Keratinocyte (primary cell): ENCODE data around the gene PRKCI. TPM values are rescaled to one million over a fixed set of nuclear protein-coding genes. Genes with fewer than 3 reads are reported as not detected.

Experiments
- DNase-seq: peaks from one replicate; pipeline ENCODE4 v3.0.0-alpha.2; 2011; ENCODE audit warnings: low read depth, missing footprints, low spot score
- FAIRE-seq: peaks from 2 replicates; lab custom pipeline; 2011; peaks lifted over from hg19 to GRCh38; lab: Jason Lieb, UNC
- H2AFZ ChIP-seq: 2 replicates; pipeline ENCODE4 v1.6.0; 2012; ENCODE audit warnings: low read length, control low read depth, inconsistent platforms; ENCODE audit not compliant: control insufficient read depth
- H3K27ac ChIP-seq: 2 replicates; pipeline ENCODE4 v1.5.1; 2011; ENCODE audit warnings: low read length; ENCODE audit not compliant: control insufficient read depth, insufficient read depth
- H3K27me3 ChIP-seq: 3 replicates; pipeline ENCODE4 v1.6.0; 2011; ENCODE audit warnings: low read length; ENCODE audit not compliant: control insufficient read depth, insufficient read depth; ENCODE audit errors: extremely low read depth
- H3K36me3 ChIP-seq, 2 experiments: 2 replicates in 1 of 2; 3 replicates in 1 of 2; pipeline ENCODE4 v1.5.1; 2011; ENCODE audit warnings: low read length in 2 of 2, mild to moderate bottlenecking in 1 of 2; ENCODE audit not compliant: control insufficient read depth in 2 of 2, insufficient read depth in 2 of 2; ENCODE audit errors: extremely low read depth in 1 of 2
- H3K4me1 ChIP-seq: 3 replicates; pipeline ENCODE4 v1.5.1; 2011; ENCODE audit warnings: low read length; ENCODE audit not compliant: control insufficient read depth, insufficient read depth; ENCODE audit errors: extremely low read depth
- H3K4me2 ChIP-seq: 3 replicates; pipeline ENCODE4 v1.6.0; 2011; ENCODE audit warnings: low read depth, low read length; ENCODE audit not compliant: control insufficient read depth, insufficient read depth; ENCODE audit errors: extremely low read depth
- H3K4me3 ChIP-seq, 3 experiments: fragments of 200-600 bp in 1 of 3; sonication (generic) in 1 of 3; 2 replicates in 2 of 3; 3 replicates in 1 of 3; pipeline ENCODE4 v1.5.1; 2011 to 2016; ENCODE audit warnings: low read length in 3 of 3, mild to moderate bottlenecking in 3 of 3, control low read depth in 2 of 3, inconsistent platforms in 1 of 3, low read depth in 1 of 3, mixed read lengths in 1 of 3, mixed run types in 1 of 3, moderate library complexity in 1 of 3; ENCODE audit not compliant: control insufficient read depth in 2 of 3, insufficient read depth in 2 of 3; ENCODE audit errors: extremely low read depth in 1 of 3
- H3K79me2 ChIP-seq: 2 replicates; pipeline ENCODE4 v1.6.0; 2012; ENCODE audit warnings: low read length; ENCODE audit not compliant: control insufficient read depth, insufficient read depth
- H3K9ac ChIP-seq: 3 replicates; pipeline ENCODE4 v1.6.0; 2011; ENCODE audit warnings: low read length; ENCODE audit not compliant: control insufficient read depth, insufficient read depth; ENCODE audit errors: extremely low read depth
- H3K9me1 ChIP-seq: 3 replicates; pipeline ENCODE4 v1.6.0; 2011; ENCODE audit warnings: low read length; ENCODE audit not compliant: control insufficient read depth, insufficient read depth; ENCODE audit errors: extremely low read depth
- H3K9me3 ChIP-seq: 2 replicates; pipeline ENCODE4 v1.5.1; 2012; ENCODE audit warnings: low read depth, low read length; ENCODE audit not compliant: control insufficient read depth
- H4K20me1 ChIP-seq: 3 replicates; pipeline ENCODE4 v1.6.0; 2011; ENCODE audit warnings: low read length; ENCODE audit not compliant: control insufficient read depth, insufficient read depth; ENCODE audit errors: extremely low read depth
- EZH2 ChIP-seq: IDR thresholded peaks from one replicate; pipeline ENCODE4 v1.6.1; 2012; ENCODE audit warnings: inconsistent platforms, mild to moderate bottlenecking, low read length, moderate library complexity
- dilution Hi-C: fragments of 300-500 bp; cut with MboI; formaldehyde crosslinking; loops from one replicate; pipeline ENCODE4 v1.7.0; 2020; ENCODE audit warnings: low sequenced_read_pairs; ENCODE audit not compliant: extremely low pct_ligation_motif_present
- polyA plus RNA-seq, 5 experiments: library from polyadenylated mRNA; depleted of rRNA in 3 of 5; stranded (reverse) in 3 of 5; stranded (forward) in 1 of 5; unstranded in 1 of 5; fragments of >200 nt; gene quantifications; 1 replicate in 1 of 5; 2 replicates in 3 of 5; 3 replicates in 1 of 5; pipeline versions ENCODE4 v1.2.1 to v1.2.3, GENCODE V29; 2011 to 2012; ENCODE audit warnings: missing spikeins in 2 of 5, low read depth in 1 of 5, low replicate concordance in 1 of 5
- TF ChIP-seq, protein P1 (sequence below), 3 experiments: IDR thresholded peaks in 1 of 3; conservative IDR thresholded peaks in 1 of 3; optimal IDR thresholded peaks in 1 of 3; 2 replicates in 2 of 3; 3 replicates in 1 of 3; pipeline versions ENCODE3 to v1.5.1; 2011; ENCODE audit warnings: low read length in 3 of 3, mild to moderate bottlenecking in 3 of 3, moderate library complexity in 2 of 3, control low read depth in 1 of 3, inconsistent platforms in 1 of 3; ENCODE audit not compliant: insufficient read depth in 2 of 3; ENCODE audit errors: extremely low read depth in 1 of 3

PRKCI gene
- polyA plus RNA-seq, 1 donor (not counting 4 experiments of a cell fraction or from before 2014, with no cell fraction given): 53.5 TPM

DNA sequence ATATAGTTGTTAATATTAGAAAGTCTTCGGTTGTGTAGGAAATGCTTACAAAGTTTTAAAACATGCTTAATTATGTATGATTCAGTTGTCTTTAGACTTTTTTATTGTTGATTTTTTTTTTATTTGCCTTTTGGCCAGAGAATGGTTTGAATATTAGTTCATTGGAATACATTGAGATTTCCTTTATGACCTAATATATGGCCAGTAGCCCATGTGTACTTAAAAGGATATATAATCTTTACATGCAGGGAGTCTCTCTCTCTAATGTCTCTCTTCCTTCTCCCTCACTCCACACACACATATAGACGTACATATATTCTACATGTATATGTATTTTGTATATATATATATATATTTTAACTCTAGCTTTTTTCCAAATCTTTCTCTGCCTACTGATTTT, 68.0 kb downstream of the PRKCI start:
- H3K36me3 ChIP-seq: peaks cover 0 to 10% of the 10 kb centered on the region in 2 experiments
- FAIRE-seq: no peak
- no peak overlapping the region for H3K4me3 ChIP-seq
- no peak overlapping the region for H3K9ac ChIP-seq
- H4K20me1 ChIP-seq: no peaks in the 10 kb centered on the region
- H3K9me1 ChIP-seq: no peaks in the 10 kb centered on the region
- dilution Hi-C loops: no loop called here
- no peak overlapping the region for H2AFZ ChIP-seq
- H3K27me3 ChIP-seq: no peaks in the 10 kb centered on the region
- no peaks in the 10 kb centered on the region for H3K79me2 ChIP-seq
- no peaks in the 10 kb centered on the region for H3K9me3 ChIP-seq
- TF ChIP-seq EZH2: no peak
- TF ChIP-seq, protein P1, sequence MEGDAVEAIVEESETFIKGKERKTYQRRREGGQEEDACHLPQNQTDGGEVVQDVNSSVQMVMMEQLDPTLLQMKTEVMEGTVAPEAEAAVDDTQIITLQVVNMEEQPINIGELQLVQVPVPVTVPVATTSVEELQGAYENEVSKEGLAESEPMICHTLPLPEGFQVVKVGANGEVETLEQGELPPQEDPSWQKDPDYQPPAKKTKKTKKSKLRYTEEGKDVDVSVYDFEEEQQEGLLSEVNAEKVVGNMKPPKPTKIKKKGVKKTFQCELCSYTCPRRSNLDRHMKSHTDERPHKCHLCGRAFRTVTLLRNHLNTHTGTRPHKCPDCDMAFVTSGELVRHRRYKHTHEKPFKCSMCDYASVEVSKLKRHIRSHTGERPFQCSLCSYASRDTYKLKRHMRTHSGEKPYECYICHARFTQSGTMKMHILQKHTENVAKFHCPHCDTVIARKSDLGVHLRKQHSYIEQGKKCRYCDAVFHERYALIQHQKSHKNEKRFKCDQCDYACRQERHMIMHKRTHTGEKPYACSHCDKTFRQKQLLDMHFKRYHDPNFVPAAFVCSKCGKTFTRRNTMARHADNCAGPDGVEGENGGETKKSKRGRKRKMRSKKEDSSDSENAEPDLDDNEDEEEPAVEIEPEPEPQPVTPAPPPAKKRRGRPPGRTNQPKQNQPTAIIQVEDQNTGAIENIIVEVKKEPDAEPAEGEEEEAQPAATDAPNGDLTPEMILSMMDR (optimal IDR thresholded peaks at IDR 0.05 in 1 of 3, IDR thresholded peaks at IDR 0.05 in 1 of 3, conservative IDR thresholded peaks at IDR 0.05 in 1 of 3; ENCODE audit: extremely low read depth in 1 of 3, insufficient read depth in 2 of 3, low read length in 3 of 3): no peak
- no peak overlapping the region for H3K4me2 ChIP-seq
- DNase-seq: no peak
- H3K4me1 ChIP-seq: no peaks in the 10 kb centered on the region
- no peak overlapping the region for H3K27ac ChIP-seq

GRCh38 chr3:170295586-170295985, 73.4 kb downstream of the PRKCI start:
- FAIRE-seq (no peak), DNase-seq (no peak)
- Histone ChIP-seq H3K4me3 (no peak overlapping the region), H4K20me1 (no peaks in the 10 kb centered on the region), H3K9ac (no peak overlapping the region), H3K27ac (no peak overlapping the region), H3K36me3 (peaks cover under 1 to 16% of the 10 kb centered on the region in 2 experiments), H3K79me2 (no peaks in the 10 kb centered on the region), H3K4me1 (no peaks in the 10 kb centered on the region), H2AFZ (no peak overlapping the region), H3K9me3 (no peaks in the 10 kb centered on the region), H3K4me2 (no peak overlapping the region), H3K27me3 (no peaks in the 10 kb centered on the region), H3K9me1 (no peaks in the 10 kb centered on the region)
- dilution Hi-C loops: no loop called here
- TF ChIP-seq, protein P1 (optimal IDR thresholded peaks at IDR 0.05 in 1 of 3, IDR thresholded peaks at IDR 0.05 in 1 of 3, conservative IDR thresholded peaks at IDR 0.05 in 1 of 3; ENCODE audit: extremely low read depth in 1 of 3, insufficient read depth in 2 of 3, low read length in 3 of 3): no peak
- no peak for TF ChIP-seq EZH2
